ENCODE data around the gene KRT72. TPM values are rescaled to one million over a fixed set of nuclear protein-coding genes. Genes with fewer than 3 reads are reported as not detected.

The KRT72 gene
- total RNA-seq, 1 donor from 2014 or later: 0.09 TPM

GRCh38 chr12:52546126-52546525, 55.1 kb downstream of the KRT72 start:
- intact Hi-C loops (cut with micrococcal nuclease): no loop called here
- no peak for DNase-seq
- peaks cover 8% of the 10 kb centered on the region for H3K4me1 Mint-ChIP-seq
- H3K27ac Mint-ChIP-seq: no peak overlapping the region
- peaks cover 3% of the 10 kb centered on the region for H3K27me3 Mint-ChIP-seq
- H3K9me3 Mint-ChIP-seq: no peaks in the 10 kb centered on the region
- no peak overlapping the region for H3K4me3 Mint-ChIP-seq
- no peaks in the 10 kb centered on the region for H3K36me3 Mint-ChIP-seq (ENCODE audit: low read depth)

GRCh38 chr12:52543985-52544883, 57.0 kb downstream of the KRT72 start:
- Mint-ChIP-seq H3K9me3 (no peaks in the 10 kb centered on the region), H3K27me3 (no peaks in the 10 kb centered on the region), H3K4me1 (peaks cover 8% of the 10 kb centered on the region), H3K4me3 (no peak overlapping the region), H3K36me3 (ENCODE audit: low read depth) (no peaks in the 10 kb centered on the region), H3K27ac (no peak overlapping the region)
- DNase-seq: no peak
- intact Hi-C loops (cut with micrococcal nuclease): no loop called here

GRCh38 chr12:52542785-52543318, 58.4 kb downstream of the KRT72 start:
- Mint-ChIP-seq H3K4me1 (peaks cover 8% of the 10 kb centered on the region), H3K36me3 (ENCODE audit: low read depth) (no peaks in the 10 kb centered on the region), H3K27ac (no peak overlapping the region), H3K27me3 (no peaks in the 10 kb centered on the region), H3K9me3 (no peaks in the 10 kb centered on the region), H3K4me3 (no peak overlapping the region)
- intact Hi-C loops (cut with micrococcal nuclease): no loop called here
- no peak for DNase-seq

GRCh38 chr12:52542157-52542556, 59.1 kb downstream of the KRT72 start:
- Mint-ChIP-seq H3K4me3 (no peak overlapping the region), H3K9me3 (no peaks in the 10 kb centered on the region), H3K27ac (no peak overlapping the region), H3K4me1 (peaks cover 8% of the 10 kb centered on the region), H3K36me3 (ENCODE audit: low read depth) (no peaks in the 10 kb centered on the region), H3K27me3 (no peaks in the 10 kb centered on the region)
- no peak for DNase-seq
- intact Hi-C loops (cut with micrococcal nuclease): no loop called here

- Mint-ChIP-seq H3K36me3 (ENCODE audit: low read depth) (no peaks in the 10 kb centered on the region), H3K27me3 (no peaks in the 10 kb centered on the region), H3K4me1 (peaks cover 8% of the 10 kb centered on the region), H3K9me3 (no peaks in the 10 kb centered on the region), H3K27ac (no peak overlapping the region), H3K4me3 (no peak overlapping the region)
- intact Hi-C loops (cut with micrococcal nuclease): no loop called here
- DNase-seq: no peak
Measured at GRCh38 chr12:52541709-52542108, 59.6 kb downstream of the KRT72 start.

GRCh38 chr12:52540531-52540930, 60.7 kb downstream of the KRT72 start:
- Mint-ChIP-seq H3K27ac (no peak overlapping the region), H3K36me3 (ENCODE audit: low read depth) (no peaks in the 10 kb centered on the region), H3K27me3 (no peaks in the 10 kb centered on the region), H3K4me1 (peaks cover 8% of the 10 kb centered on the region), H3K4me3 (no peak overlapping the region), H3K9me3 (no peaks in the 10 kb centered on the region)
- intact Hi-C loops (cut with micrococcal nuclease): no loop called here
- DNase-seq: no peak

- Mint-ChIP-seq H3K27ac (no peak overlapping the region), H3K4me3 (no peak overlapping the region), H3K36me3 (ENCODE audit: low read depth) (no peaks in the 10 kb centered on the region), H3K9me3 (no peaks in the 10 kb centered on the region), H3K4me1 (peaks cover 8% of the 10 kb centered on the region), H3K27me3 (no peaks in the 10 kb centered on the region)
- intact Hi-C loops (cut with micrococcal nuclease): no loop called here
- DNase-seq: no peak
Measured at GRCh38 chr12:52539821-52540173, 61.5 kb downstream of the KRT72 start.

- intact Hi-C loops (cut with micrococcal nuclease): no loop called here
- H3K9me3 Mint-ChIP-seq: no peaks in the 10 kb centered on the region
- H3K4me3 Mint-ChIP-seq: no peak overlapping the region
- no peaks in the 10 kb centered on the region for H3K27me3 Mint-ChIP-seq
- H3K4me1 Mint-ChIP-seq: peaks cover 8% of the 10 kb centered on the region
- no peaks in the 10 kb centered on the region for H3K36me3 Mint-ChIP-seq (ENCODE audit: low read depth)
- DNase-seq: no peak
- H3K27ac Mint-ChIP-seq: no peak overlapping the region
Measured at GRCh38 chr12:52539083-52539820, 62.0 kb downstream of the KRT72 start.

- Mint-ChIP-seq H3K27ac (no peak overlapping the region), H3K4me3 (no peak overlapping the region), H3K9me3 (no peaks in the 10 kb centered on the region), H3K4me1 (no peaks in the 10 kb centered on the region), H3K27me3 (no peaks in the 10 kb centered on the region), H3K36me3 (ENCODE audit: low read depth) (no peaks in the 10 kb centered on the region)
- no peak for DNase-seq
- intact Hi-C loops (cut with micrococcal nuclease): no loop called here
Measured at GRCh38 chr12:52537101-52537500, 64.2 kb downstream of the KRT72 start.

Other genes starting within 250 kb of the KRT72 start
- gene KRT85, start 234.0 kb downstream of the KRT72 start, total RNA-seq: not detected in 2 replicates
- not detected in 2 replicates for gene KRT84, start 215.8 kb downstream of the KRT72 start, total RNA-seq
- not detected in 2 replicates for gene KRT82, start 195.1 kb downstream of the KRT72 start, total RNA-seq
- not detected in 2 replicates for gene KRT75, start 167.1 kb downstream of the KRT72 start, total RNA-seq
- not detected in 2 replicates for gene KRT6B, start 149.3 kb downstream of the KRT72 start, total RNA-seq
- gene KRT6C, start 127.7 kb downstream of the KRT72 start, total RNA-seq: not detected in 2 replicates
- gene KRT6A, start 108.2 kb downstream of the KRT72 start, total RNA-seq: not detected in 2 replicates
- not detected in 2 replicates for gene KRT5, start 81.1 kb downstream of the KRT72 start, total RNA-seq
- gene KRT71, start 48.3 kb downstream of the KRT72 start, total RNA-seq: not detected in 2 replicates
- gene KRT74, start 27.6 kb downstream of the KRT72 start, total RNA-seq: not detected in 2 replicates
- gene KRT73, start 17.1 kb upstream of the KRT72 start, total RNA-seq: 0.09 TPM in 1 of 2 replicates, not detected in the other
- not detected in 2 replicates for gene KRT2, start 50.7 kb upstream of the KRT72 start, total RNA-seq
- gene KRT1, start 78.9 kb upstream of the KRT72 start, total RNA-seq: not detected in 2 replicates
- not detected in 2 replicates for gene KRT77, start 102.1 kb upstream of the KRT72 start, total RNA-seq
- gene KRT76, start 175.9 kb upstream of the KRT72 start, total RNA-seq: not detected in 2 replicates
- 0.14 TPM in 2 replicates for gene KRT3, start 194.7 kb upstream of the KRT72 start, total RNA-seq
- gene KRT4, start 212.7 kb upstream of the KRT72 start, total RNA-seq: not detected in 2 replicates
- gene KRT79, start 232.8 kb upstream of the KRT72 start, total RNA-seq: 0.33 TPM in 1 of 2 replicates, not detected in the other
- not detected in 2 replicates for gene KRT78, start 247.5 kb upstream of the KRT72 start, total RNA-seq

Data from activated CD4-positive, alpha-beta T cell treated with anti-CD3 and anti-CD28 coated beads, Interleukin-2, amount 10 ng/mL, durations not matched to agents 24 days and 14 days (primary cell).